ENCODE measurements around the gene TXNRD2.

GRCh38 chr22:19871845-19872778 is 69.5 kb downstream of the TXNRD2 start:
- no peak for TF ChIP-seq POLR2A (IDR thresholded peaks at IDR 0.05; ENCODE audit: low read length)
- TF ChIP-seq GATA1 (IDR thresholded peaks at IDR 0.05; ENCODE audit: low read depth, low read length): no peak

Data from erythroblast (primary cell).